ENCODE results near the gene NPAS3. TPM values are rescaled to one million over a fixed set of nuclear protein-coding genes. Genes with fewer than 3 reads are reported as not detected.

Gene NPAS3
- total and polyA plus RNA-seq, 2 of the 8 experiments (the other 6 are each of a cell fraction or from before 2014, with no cell fraction given): 0.11 to 0.60 TPM

GRCh38 chr14:33812181-33812580, 873.5 kb downstream of the NPAS3 start (continued):
- TF ChIP-seq GTF2F1 (IDR thresholded peaks at IDR 0.05; ENCODE audit: borderline replicate concordance, low read depth, low read length): no peak
- no peak for TF ChIP-seq BCL11A (IDR thresholded peaks at IDR 0.05; ENCODE audit: low read depth in 2 of 2, low read length in 2 of 2)
- no peak for TF ChIP-seq CHD7 (IDR thresholded peaks at IDR 0.05; ENCODE audit: insufficient replicate concordance, low read length)
- no peak for TF ChIP-seq SRF (IDR thresholded peaks at IDR 0.05; ENCODE audit: low read depth, low read length)
- TF ChIP-seq JUN (IDR thresholded peaks at IDR 0.05; ENCODE audit: low read depth, low read length): no peak
- no peak for TF ChIP-seq EZH2 (IDR thresholded peaks at IDR 0.05; ENCODE audit: low read depth, low read length, severe bottlenecking)

All from H1 (cell line).